ENCODE data around the gene INMT. TPM values are rescaled to one million over a fixed set of nuclear protein-coding genes. Genes with fewer than 3 reads are reported as not detected.

INMT gene
- total RNA-seq, 1 donor from 2014 or later: 40.4 TPM

- DNase-seq: peak; percentile 92
- intact Hi-C loops (cut with DNase I): no loop called here
- peak; percentile 98 for ATAC-seq (ENCODE audit: poor library complexity)
Observed at GRCh38 chr7:30771174-30771879, 19.4 kb downstream of the INMT start, which contains the start of gene MINDY4. MINDY4 (plus strand) TSS chr7:30771417; CDS start chr7:30771494, 77 bp downstream.

GRCh38 chr7:30771880-30772425 lies 20.0 kb downstream of the INMT start:
- DNase-seq: no peak
- peak; percentile 15 for ATAC-seq (ENCODE audit: poor library complexity)
- intact Hi-C loops (cut with DNase I): no loop called here

GRCh38 chr7:30772984-30773383 lies 21.0 kb downstream of the INMT start:
- ATAC-seq (ENCODE audit: poor library complexity): no peak
- DNase-seq: no peak
- intact Hi-C loops (cut with DNase I): no loop called here

GRCh38 chr7:30775992-30776391 lies 24.1 kb downstream of the INMT start:
- intact Hi-C loops (cut with DNase I): no loop called here
- ATAC-seq (ENCODE audit: poor library complexity): no peak
- DNase-seq: no peak

- ATAC-seq (ENCODE audit: poor library complexity): no peak
- no peak for DNase-seq
- intact Hi-C loops (cut with DNase I): no loop called here
Observed at GRCh38 chr7:30776971-30777370, 25.0 kb downstream of the INMT start.

GRCh38 chr7:30778255-30779025 lies 26.5 kb downstream of the INMT start:
- ATAC-seq (ENCODE audit: poor library complexity): peak; percentile 79
- no peak for DNase-seq

GRCh38 chr7:30779574-30779973 lies 27.6 kb downstream of the INMT start:
- ATAC-seq (ENCODE audit: poor library complexity) (no peak), DNase-seq (no peak)
- intact Hi-C loops (cut with DNase I): no loop called here

More at GRCh38 chr7:30778255-30779025, 26.5 kb downstream of the INMT start:
- intact Hi-C loops (cut with DNase I): no loop called here

- intact Hi-C loops (cut with DNase I): no loop called here
- DNase-seq: peak; percentile 73
Observed at GRCh38 chr7:30780941-30781340, 29.0 kb downstream of the INMT start.

GRCh38 chr7:30782690-30783089 lies 30.8 kb downstream of the INMT start:
- no peak for ATAC-seq (ENCODE audit: poor library complexity)
- DNase-seq: no peak
- intact Hi-C loops (cut with DNase I): no loop called here

More at GRCh38 chr7:30780941-30781340, 29.0 kb downstream of the INMT start:
- peak; percentile 86 for ATAC-seq (ENCODE audit: poor library complexity)

GRCh38 chr7:30785786-30786185 lies 33.9 kb downstream of the INMT start:
- no peak for DNase-seq
- ATAC-seq (ENCODE audit: poor library complexity): no peak
- intact Hi-C loops (cut with DNase I): loop anchor here (5.0 kb wide), 1 partner anchor 38 kb away; no protein-coding TSS in a partner anchor

GRCh38 chr7:30787486-30787885 lies 35.6 kb downstream of the INMT start:
- no peak for ATAC-seq (ENCODE audit: poor library complexity)
- intact Hi-C loops (cut with DNase I): loop anchor here (5.0 kb wide), 1 partner anchor 40 kb away; no protein-coding TSS in a partner anchor
- no peak for DNase-seq

GRCh38 chr7:30788640-30789333 lies 36.9 kb downstream of the INMT start:
- intact Hi-C loops (cut with DNase I): loop anchor here (5.0 kb wide), 1 partner anchor 41 kb away; no protein-coding TSS in a partner anchor
- ATAC-seq (ENCODE audit: poor library complexity) (no peak), DNase-seq (no peak)

- peak; percentile 64 for ATAC-seq (ENCODE audit: poor library complexity)
- no peak for DNase-seq
- intact Hi-C loops (cut with DNase I): loop anchor here (5.0 kb wide), 1 partner anchor 42 kb away; no protein-coding TSS in a partner anchor
Observed at GRCh38 chr7:30789334-30789711, 37.4 kb downstream of the INMT start.

GRCh38 chr7:30790356-30790755 lies 38.4 kb downstream of the INMT start:
- DNase-seq (no peak), ATAC-seq (ENCODE audit: poor library complexity) (no peak)
- intact Hi-C loops (cut with DNase I): no loop called here

- DNase-seq: no peak
- peak; percentile 49 for ATAC-seq (ENCODE audit: poor library complexity)
- intact Hi-C loops (cut with DNase I): no loop called here
Observed at GRCh38 chr7:30791114-30791513, 39.2 kb downstream of the INMT start.

- no peak for DNase-seq
- intact Hi-C loops (cut with DNase I): no loop called here
- ATAC-seq (ENCODE audit: poor library complexity): no peak
Observed at GRCh38 chr7:30795161-30795948, 43.4 kb downstream of the INMT start.

- ATAC-seq (ENCODE audit: poor library complexity): no peak
- DNase-seq: no peak
- intact Hi-C loops (cut with DNase I): no loop called here
Observed at GRCh38 chr7:30796105-30796869, 44.4 kb downstream of the INMT start.
